Aorta (tissue), 5 donors: ENCODE results near the gene SYT8. TPM values are rescaled to one million over a fixed set of nuclear protein-coding genes. Genes with fewer than 3 reads are reported as not detected.

ENCODE experiments used
- ATAC-seq: fragments of 200-7000 bp; cut with Tn5 transposase; one replicate; pipeline ENCODE4 v1.9.1; 2022; ENCODE audit warnings: moderate library complexity; ENCODE audit not compliant: low FRiP score
- DNase-seq, 2 donors: peaks; one replicate each; pipeline ENCODE4 v3.0.0-alpha.2; 2020
- H3K27ac ChIP-seq, 2 donors: one replicate each; pipeline ENCODE4 v1.5.1; 2013; ENCODE audit warnings: low read length in 2 of 2, mild to moderate bottlenecking in 2 of 2, moderate library complexity in 2 of 2, control low read depth in 1 of 2, inconsistent platforms in 1 of 2, low read depth in 1 of 2
- H3K27me3 ChIP-seq, 2 donors: one replicate each; pipeline ENCODE4 v1.6.1; 2013; ENCODE audit warnings: control low read depth in 1 of 2, low read length in 1 of 2, mild to moderate bottlenecking in 1 of 2, moderate library complexity in 1 of 2; ENCODE audit not compliant: insufficient read depth in 2 of 2, control insufficient read depth in 1 of 2
- H3K36me3 ChIP-seq, 2 donors: one replicate each; pipeline ENCODE4 v1.6.1; 2013; ENCODE audit warnings: control low read depth in 1 of 2, low read length in 1 of 2, mild to moderate bottlenecking in 1 of 2; ENCODE audit not compliant: insufficient read depth in 2 of 2, control insufficient read depth in 1 of 2
- H3K4me1 ChIP-seq, 2 donors: one replicate each; pipeline ENCODE4 v1.6.1; 2013; ENCODE audit warnings: low read length in 2 of 2, control low read depth in 1 of 2, mild to moderate bottlenecking in 1 of 2, moderate library complexity in 1 of 2; ENCODE audit not compliant: insufficient read depth in 2 of 2, control insufficient read depth in 1 of 2
- H3K4me3 ChIP-seq, 2 donors: one replicate each; pipeline ENCODE4 v1.5.1; 2013; ENCODE audit warnings: low read length in 2 of 2, control low read depth in 1 of 2, mild to moderate bottlenecking in 1 of 2
- H3K9me3 ChIP-seq: one replicate; pipeline ENCODE4 v1.6.1; 2013; ENCODE audit warnings: mild to moderate bottlenecking, low read length; ENCODE audit not compliant: control insufficient read depth
- WGBS, 2 donors: extraction: QIAGEN DNeasy Blood & Tissue Kit; methylation state at CpG; one replicate each; pipeline ENCODE4 v1.1.7; 2013; 5-methylcytosine and 5-hydroxymethylcytosine counted together
- intact Hi-C, 2 donors: fragments of 100-400 bp; cut with DNase I; formaldehyde crosslinking; loops; one replicate each; pipeline versions ENCODE4 v1.14.2 to v1.15.0; 2022
- polyA plus RNA-seq, 2 donors: library from polyadenylated mRNA; stranded (reverse); fragments of 200-250 nt; gene quantifications; one replicate each; pipeline ENCODE4 v1.2.3, GENCODE V29; 2013
- total RNA-seq, 2 donors: library from RNA; stranded (reverse); fragmentation: NEBNext Ultra II Directional; extraction: Animal tissue kit (Norgen Biotek cat#: 25700); gene quantifications; one replicate each; pipeline ENCODE4 v1.2.1, GENCODE V29; 2021
- donor health status: healthy with polysubstance abuse.
- donor health status: Bipolar disorder and iron deficiency.
- donor health status: DM: no; HTN: no; CAD: no.
- donor health status: DM: no; HTN: no; CAD: no.
- donor health status: DM: yes; HTN: yes; CAD: no.

SYT8 gene
- total and polyA plus RNA-seq, 4 donors = 0.19 to 14.3 (median 3.6) TPM

GRCh38 chr11:1851468-1852180 is 16.8 kb downstream of the SYT8 start:
- Histone ChIP-seq H3K9me3 (no peaks in the 10 kb centered on the region), H3K27ac (no peak overlapping the region), H3K4me3 (no peak overlapping the region), H3K4me1 (no peaks in the 10 kb centered on the region), H3K27me3 (no peaks in the 10 kb centered on the region), H3K36me3 (no peaks in the 10 kb centered on the region)
- ATAC-seq (no peak), DNase-seq (no peak)
- 91 to 97% methylated on average over 21 of the region's 21 CpGs for WGBS, 2 donors
- intact Hi-C loops = no loop called here

GRCh38 chr11:1852271-1852876 is 17.6 kb downstream of the SYT8 start:
- Histone ChIP-seq H3K27ac (no peak overlapping the region), H3K36me3 (no peaks in the 10 kb centered on the region), H3K27me3 (no peaks in the 10 kb centered on the region), H3K9me3 (no peaks in the 10 kb centered on the region), H3K4me3 (no peak overlapping the region), H3K4me1 (no peaks in the 10 kb centered on the region)
- WGBS, 2 donors = 90 to 95% methylated on average over 25 of the region's 25 CpGs
- no peak for DNase-seq
- intact Hi-C loops = no loop called here
- no peak for ATAC-seq

DNA sequence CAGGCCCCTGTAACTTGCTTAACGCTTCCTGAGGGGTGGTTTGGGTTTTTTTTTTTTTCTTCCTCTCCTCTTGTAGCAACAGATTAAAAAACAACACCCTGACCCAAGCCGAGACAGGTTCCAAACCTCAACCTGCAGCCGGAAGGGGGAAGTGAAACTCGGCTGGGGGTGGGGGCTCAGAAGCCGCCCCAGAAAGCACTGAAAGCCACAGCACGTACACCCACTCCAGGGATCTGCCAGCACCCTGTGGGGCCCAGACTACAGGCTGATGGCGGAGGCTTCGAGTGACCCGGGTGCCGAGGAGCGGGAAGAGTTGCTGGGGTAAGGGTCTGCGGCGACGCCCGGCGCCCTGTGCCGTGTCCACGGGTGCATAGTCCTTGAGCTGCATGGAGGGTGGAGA is 18.1 kb downstream of the SYT8 start, which contains the start of gene LSP1:
LSP1 (plus strand) TSS at position 208 of the 400 bp plus-strand sequence; CDS start at position 269, 61 bp downstream.
- no peak for ATAC-seq
- Histone ChIP-seq H3K9me3 (no peaks in the 10 kb centered on the region), H3K4me1 (no peaks in the 10 kb centered on the region), H3K27me3 (no peaks in the 10 kb centered on the region), H3K27ac (no peak within 1 kb of the TSS), H3K4me3 (no peak within 1 kb of the TSS), H3K36me3 (no peaks in the 10 kb centered on the region)
- peak in 1 of 2 donors; percentile 77 for DNase-seq
- intact Hi-C loops = no loop called here
- 80 to 89% methylated on average over 18 of the region's 18 CpGs for WGBS, 2 donors

GRCh38 chr11:1853376-1854131 is 18.8 kb downstream of the SYT8 start:
- no peaks in the 10 kb centered on the region for H3K9me3 ChIP-seq
- 88 to 92% methylated on average over 19 of the region's 19 CpGs for WGBS, 2 donors
- no peaks in the 10 kb centered on the region for H3K4me1 ChIP-seq
- ATAC-seq = no peak
- intact Hi-C loops = no loop called here
- no peak for DNase-seq
- H3K27me3 ChIP-seq = no peaks in the 10 kb centered on the region
- H3K36me3 ChIP-seq = no peaks in the 10 kb centered on the region
- H3K27ac ChIP-seq = no peak overlapping the region
- H3K4me3 ChIP-seq = no peak overlapping the region

- H3K4me1 ChIP-seq = no peaks in the 10 kb centered on the region
- intact Hi-C loops = no loop called here
- H3K4me3 ChIP-seq = no peak overlapping the region
- H3K36me3 ChIP-seq = no peaks in the 10 kb centered on the region
- ATAC-seq (no peak), DNase-seq (no peak)
- H3K9me3 ChIP-seq = no peaks in the 10 kb centered on the region
- no peak overlapping the region for H3K27ac ChIP-seq
- H3K27me3 ChIP-seq = no peaks in the 10 kb centered on the region
- 82 to 83% methylated on average over 22 to 27 of the region's 27 CpGs for WGBS, 2 donors
These were observed 19.6 kb downstream of the SYT8 start for GRCh38 chr11:1854132-1854948.

- ATAC-seq (no peak), DNase-seq (no peak)
- Histone ChIP-seq H3K4me3 (no peak overlapping the region), H3K27me3 (no peaks in the 10 kb centered on the region), H3K4me1 (no peaks in the 10 kb centered on the region), H3K9me3 (no peaks in the 10 kb centered on the region), H3K36me3 (no peaks in the 10 kb centered on the region), H3K27ac (no peak overlapping the region)
- WGBS, 2 donors = 81 to 88% methylated on average over 26 of the region's 26 CpGs
- intact Hi-C loops = no loop called here
These were observed 20.4 kb downstream of the SYT8 start for GRCh38 chr11:1854949-1855885.

- Histone ChIP-seq H3K9me3 (no peaks in the 10 kb centered on the region), H3K4me1 (no peaks in the 10 kb centered on the region), H3K27ac (no peak overlapping the region), H3K4me3 (no peak overlapping the region), H3K36me3 (no peaks in the 10 kb centered on the region), H3K27me3 (no peaks in the 10 kb centered on the region)
- 95 to 96% methylated on average over 9 to 11 of the region's 11 CpGs for WGBS, 2 donors
- no peak for ATAC-seq
- intact Hi-C loops = no loop called here
- DNase-seq = no peak
These were observed 21.1 kb downstream of the SYT8 start for GRCh38 chr11:1855886-1856265.
